Activated CD4-positive, CD25-positive, alpha-beta regulatory T cell treated with anti-CD3 and anti-CD28 coated beads, Interleukin-2, amount 50 U/mL, for 16 hours (primary cell): ENCODE measurements around the gene PDZRN3.
"Not testable (repeated sequence)": the region's sequence is repeated elsewhere in the genome, so short reads cannot be mapped to it uniquely, and the experiment has no call there.

Experiments
- DNase-seq: peaks from one replicate; pipeline ENCODE4 v3.0.0-alpha.2; 2020; ENCODE audit warnings: low read depth, low spot score

The PDZRN3 gene

DNA sequence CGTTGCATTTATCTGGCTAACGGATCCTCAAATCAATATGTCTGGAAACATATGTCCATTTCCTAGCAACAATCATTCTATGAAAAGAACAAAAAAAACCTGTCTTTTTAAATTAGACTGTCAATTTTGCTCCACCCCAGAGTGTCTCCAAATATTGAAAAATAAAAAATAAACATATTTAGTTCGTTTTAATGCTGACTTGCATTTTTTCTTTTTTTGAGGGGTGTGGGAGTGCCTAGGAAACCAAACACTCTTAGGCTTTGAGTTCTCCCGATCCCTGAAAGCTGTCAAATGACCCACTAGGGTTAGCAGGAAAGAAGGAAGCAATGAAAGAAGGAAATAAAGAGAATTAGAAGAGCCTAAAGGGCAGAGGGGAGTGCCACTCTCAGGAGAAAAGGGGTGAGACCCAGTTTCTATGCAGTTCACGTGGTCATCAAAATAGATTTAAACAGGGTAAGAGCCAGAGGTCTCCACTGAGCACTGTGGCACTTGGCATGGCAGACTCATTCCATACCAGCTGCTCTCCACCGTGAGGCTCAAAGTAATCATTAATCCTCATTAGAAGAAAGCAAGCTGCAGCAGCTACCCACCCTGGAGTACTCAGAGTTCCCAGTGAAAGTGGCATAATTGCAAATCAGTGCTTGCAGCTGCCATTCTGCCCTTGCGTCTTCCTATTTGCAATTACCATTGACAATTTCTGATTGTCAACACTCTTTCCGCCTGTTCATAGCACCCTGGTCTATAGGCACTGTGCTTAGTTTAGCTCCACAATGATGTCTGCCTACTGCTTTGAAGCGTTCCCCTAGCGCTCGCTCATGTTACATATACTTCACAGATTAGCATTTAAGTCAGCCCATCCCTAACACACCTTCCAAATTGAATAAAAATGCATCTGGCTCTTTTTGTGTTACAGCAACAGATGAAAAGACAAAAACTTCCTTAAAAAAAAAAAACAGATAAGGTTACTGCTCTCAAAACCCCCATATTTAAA is 32.3 kb downstream of the PDZRN3 start:
- DNase-seq: no peak

DNA sequence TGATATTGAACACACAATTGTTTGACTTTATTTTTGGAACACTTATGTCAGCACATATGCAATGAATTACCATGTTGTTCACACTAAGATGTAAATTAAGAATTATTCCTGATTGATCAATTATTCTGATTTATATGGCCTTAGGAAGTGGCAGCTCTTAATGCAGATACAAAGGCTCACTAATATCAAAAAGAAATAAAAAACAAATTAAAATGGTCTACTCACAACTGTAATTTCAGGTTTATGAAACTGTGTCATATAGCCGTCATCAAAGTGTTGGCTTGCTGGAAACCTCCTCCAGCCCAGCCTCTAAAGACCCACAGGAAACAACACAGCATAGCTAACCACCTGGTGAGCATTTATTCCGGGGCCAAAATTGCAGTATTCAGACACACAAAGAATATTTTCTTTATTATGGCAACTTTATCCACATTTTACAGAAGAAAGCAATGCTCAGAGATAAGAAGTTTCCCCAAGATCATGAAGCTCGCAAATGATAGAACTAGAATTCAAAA is 33.4 kb downstream of the PDZRN3 start:
- DNase-seq: no peak

DNA sequence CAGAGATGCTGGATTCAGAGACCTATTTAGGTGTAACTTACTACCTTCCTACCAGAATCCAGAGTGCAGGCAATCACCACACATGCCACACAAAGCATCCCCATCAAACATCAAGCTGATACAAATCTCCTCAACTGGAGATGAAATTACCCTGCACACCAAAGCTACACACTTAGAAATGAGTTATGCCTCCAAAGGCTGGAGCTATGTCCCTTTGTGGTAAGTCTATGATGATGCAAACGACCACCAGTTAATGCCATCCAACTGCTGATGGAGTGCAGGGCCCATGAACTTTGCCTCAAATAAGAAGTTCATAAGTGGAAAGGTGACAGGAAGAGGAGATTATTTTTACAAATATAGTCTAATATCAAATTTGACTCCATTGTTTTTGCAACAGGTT is 38.1 kb downstream of the PDZRN3 start:
- DNase-seq: no peak

DNA sequence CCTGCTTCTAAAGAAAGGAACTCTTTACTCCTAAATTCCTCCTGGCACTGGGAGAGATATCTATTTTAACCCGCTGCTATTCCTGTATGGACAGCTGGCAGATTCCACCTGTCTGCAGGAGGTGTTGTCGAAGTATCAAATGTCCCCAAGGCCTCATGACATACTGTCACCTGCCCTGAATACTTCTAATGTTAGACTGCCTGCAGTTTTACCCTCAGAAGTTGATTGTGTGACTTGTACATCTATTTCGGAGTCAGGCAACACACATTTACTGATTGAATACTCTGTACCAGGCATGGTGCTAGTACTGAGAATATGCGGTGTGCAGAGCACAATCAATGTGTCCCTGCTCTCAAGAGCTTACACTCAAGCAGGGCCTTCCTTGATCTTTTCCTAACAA is 38.6 kb downstream of the PDZRN3 start:
- DNase-seq: no peak

DNA sequence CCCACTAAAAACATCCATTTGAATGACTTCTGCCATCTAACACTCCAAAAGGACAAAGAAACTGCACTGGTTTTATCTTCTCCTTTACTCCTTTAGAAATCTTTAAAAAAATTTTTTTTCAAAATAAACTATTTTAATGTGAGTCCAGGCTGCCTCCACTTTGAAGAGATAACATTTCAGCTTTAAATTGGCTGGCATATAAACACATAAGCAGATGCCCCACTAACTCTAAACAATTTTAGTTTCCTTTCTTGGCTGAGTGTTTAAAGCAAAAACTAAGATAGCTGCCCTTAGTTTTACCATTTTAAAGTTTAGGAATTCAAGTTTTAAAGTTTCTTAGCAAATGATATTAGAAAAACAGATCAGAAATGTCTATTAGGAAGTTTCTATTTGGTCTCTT is 39.9 kb downstream of the PDZRN3 start:
- DNase-seq: no peak

DNA sequence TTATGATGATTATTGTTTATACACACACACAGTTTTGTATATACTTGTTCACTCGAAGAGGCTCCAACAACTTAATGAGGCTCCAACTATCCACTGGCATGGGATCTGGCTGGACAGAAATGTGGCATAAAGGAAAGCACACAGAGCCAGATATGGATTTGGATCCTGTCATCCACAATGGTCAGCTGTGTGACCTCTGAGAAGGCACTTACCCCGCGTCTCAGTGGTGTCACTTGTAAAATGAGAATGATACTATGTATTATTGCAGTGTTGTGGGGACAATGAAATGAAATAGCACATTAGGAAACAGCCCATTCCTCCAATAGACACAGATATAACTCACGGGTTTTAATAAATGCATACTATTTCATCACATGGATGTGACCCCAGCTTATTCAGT is 42.2 kb downstream of the PDZRN3 start:
- no peak for DNase-seq

DNA sequence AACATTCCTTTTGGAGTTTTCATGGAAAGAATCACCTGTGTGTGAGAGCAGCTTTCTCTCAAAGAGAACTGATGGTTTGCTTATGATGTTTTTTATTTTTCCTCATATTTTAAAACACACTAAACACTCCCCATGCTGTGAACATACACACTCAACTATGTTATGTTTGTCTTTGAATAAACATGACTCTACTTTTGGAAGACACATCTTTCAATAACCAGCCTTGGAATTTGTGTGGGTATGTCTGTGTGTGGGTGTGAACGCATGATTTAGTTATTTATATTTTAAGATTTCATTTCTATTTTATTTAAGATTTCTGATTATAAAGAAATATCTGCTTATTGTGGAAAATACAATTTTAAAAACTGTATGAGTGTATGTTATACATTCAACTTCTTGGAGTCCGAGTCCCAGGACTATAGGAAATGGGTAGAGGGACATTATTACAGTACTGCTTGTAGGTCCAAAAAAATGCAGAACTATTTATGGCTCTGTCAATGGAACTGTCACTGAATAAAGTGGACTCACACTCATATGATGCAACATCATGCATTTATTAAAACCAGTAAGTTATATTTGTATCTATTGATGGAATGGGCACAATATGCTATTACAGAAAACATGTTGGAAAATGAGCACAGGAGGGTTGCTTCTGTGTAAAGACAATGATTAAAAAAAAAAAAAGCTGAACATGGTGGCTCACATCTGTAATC is 43.5 kb downstream of the PDZRN3 start:
- DNase-seq: no peak

DNA sequence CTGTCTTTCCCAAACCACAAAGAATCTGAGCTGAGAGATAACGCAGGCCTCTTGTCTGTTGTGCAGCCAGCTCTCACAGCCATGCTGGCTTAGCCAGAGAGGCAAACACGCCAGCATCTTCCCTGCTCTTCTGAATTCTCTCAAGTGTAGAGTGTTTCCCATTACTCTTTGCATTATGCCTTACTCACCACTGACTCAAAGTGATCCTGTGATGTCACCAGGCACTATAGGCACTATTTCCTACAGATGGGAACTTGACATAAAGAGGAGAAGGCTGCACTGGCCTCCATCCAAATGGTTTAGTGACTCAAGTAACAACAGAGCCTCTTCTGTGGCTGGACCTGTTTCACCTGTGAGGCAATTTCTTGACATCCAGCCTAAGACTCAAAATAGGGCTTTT is 44.4 kb downstream of the PDZRN3 start:
- no peak for DNase-seq

DNA sequence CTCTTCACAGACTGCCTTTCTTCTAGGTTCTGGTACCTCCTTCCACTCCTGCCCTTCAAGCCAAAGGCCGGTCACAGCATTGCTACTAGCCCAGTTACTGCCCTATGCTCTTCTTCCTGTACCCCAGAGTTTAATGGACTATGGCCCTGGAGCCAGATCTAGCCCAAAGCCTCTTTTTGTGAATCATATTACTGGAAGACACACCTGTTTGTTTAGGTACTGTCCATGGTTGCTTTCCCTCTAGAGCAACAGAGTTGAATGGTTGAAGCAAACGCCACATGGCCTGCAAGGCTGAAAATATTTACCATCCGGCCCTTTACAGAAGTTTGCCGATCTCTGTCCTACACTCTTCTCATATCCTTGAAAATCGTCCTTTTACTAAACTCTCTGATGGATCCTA is 47.0 kb downstream of the PDZRN3 start:
- DNase-seq: no peak

DNA sequence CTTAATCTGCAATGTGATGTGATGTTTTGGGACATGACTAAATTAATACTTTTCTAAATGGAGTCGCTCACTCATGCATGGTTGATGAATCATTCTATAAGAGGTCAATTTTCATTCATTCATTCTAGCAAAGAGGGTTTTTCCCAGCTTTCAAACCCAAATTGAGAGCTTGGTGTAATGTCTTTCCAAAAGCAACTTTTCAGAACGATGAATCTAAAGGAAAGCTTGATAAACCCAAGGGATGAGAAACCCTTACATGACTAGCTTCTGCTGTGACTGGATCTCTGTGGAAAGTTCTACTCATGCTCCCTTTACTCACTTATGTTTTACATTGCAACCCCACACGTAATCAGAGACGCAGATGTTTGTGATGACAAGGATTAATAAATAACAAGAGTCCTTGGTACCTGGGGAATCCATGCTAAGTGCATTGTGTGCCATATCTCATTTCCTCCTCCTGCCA is 47.7 kb downstream of the PDZRN3 start:
- DNase-seq: no peak

DNA sequence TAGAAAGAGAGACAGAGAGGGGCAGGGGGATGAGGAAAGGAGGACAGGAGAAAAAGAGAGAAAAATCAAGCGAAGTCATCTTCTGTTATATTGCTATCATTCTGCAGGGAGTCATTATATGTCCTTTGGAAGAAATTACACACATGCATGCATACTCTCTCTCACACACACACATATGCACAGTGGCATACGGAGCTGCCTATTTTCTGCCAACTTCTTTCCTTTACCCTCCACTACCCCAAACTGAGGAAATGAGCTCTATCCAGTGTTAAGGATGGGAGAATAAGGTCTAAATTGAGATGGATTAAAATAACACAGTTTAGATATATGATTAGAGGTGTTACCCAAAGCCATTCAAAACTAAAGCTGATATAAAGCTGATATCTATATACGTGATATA is 48.8 kb downstream of the PDZRN3 start:
- no peak for DNase-seq

DNA sequence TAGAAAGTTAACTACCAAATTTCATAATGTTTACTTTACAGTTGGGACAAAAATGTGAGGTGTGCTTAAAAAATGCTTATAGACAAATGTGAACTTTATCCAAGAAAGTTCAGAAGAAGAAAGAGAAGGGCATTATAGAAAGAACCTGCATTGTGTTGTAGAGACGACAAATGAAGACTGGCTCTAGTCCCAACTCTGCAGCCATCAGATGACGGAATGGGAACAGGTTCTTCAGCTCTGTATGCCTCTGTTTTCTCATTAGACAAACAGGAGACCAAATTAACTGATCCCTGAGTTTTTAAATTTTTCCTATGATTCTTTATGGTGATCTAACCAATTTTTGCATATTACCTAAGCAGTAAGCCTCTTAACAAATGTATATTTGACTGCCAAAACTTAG is 49.2 kb downstream of the PDZRN3 start:
- DNase-seq: no peak

DNA sequence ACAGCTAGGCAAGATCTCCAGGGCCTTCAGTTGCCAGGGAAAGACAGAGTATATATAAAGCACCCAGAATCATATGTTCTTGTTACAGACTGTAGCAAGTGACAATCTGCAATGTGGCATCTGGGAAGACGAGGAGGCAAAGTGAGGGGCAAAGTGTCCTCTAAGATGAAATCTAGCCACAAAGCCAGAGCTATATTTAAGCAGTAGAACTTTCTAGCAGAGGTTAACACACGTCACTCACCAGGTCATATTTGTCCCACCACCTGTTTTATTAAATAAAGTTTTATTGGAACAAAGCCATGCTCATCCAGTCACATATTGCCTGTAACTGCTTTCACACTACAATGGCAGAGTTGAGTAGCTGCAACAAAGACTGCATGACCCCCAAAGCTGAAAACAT is 51.5 kb downstream of the PDZRN3 start:
- no peak for DNase-seq

DNA sequence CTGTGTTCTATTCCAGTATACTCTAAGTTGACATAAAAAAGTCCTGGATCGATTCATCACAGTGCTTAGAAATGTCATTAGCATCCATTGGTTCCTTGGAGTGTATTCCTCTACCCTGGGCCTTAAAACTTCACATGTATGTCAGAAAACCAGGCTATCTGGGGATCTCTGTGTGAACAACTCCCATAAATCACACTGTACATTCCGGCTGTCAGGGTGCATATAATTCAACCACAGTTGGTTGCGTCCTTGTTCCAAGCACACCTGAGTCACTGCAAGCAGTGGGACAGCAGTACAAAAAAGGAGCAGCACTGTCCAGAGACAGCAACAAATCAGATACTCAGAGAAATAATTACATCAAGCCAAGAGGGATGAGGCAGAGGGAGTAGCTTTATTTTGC is 52.4 kb downstream of the PDZRN3 start:
- DNase-seq: no peak

DNA sequence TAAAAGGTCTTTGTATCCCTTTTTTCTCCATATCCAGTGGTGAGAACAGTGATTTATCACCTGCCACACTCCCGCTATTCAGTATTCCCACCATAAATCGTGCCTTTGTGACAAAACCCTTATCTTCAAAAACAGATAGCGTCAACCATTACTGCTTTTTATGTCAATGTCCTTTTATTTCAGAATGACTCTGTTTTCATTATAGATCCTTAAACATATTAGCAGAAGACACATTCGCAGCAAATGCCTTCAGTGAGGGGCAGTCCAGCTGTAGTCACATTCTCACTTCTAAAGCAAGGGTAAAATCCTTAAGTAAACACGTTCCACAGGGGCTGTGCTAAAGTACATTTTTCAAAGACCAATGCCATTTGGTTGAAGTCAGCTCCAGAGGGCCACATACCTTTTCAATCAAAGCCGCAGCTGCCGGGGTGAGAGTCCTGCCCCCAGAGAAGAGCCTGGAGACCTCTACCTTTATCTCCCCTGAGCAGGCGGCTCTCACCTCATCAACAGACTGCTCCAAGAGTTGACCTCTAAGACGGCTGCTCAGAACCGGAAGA is 53.4 kb downstream of the PDZRN3 start:
- no peak for DNase-seq

DNA sequence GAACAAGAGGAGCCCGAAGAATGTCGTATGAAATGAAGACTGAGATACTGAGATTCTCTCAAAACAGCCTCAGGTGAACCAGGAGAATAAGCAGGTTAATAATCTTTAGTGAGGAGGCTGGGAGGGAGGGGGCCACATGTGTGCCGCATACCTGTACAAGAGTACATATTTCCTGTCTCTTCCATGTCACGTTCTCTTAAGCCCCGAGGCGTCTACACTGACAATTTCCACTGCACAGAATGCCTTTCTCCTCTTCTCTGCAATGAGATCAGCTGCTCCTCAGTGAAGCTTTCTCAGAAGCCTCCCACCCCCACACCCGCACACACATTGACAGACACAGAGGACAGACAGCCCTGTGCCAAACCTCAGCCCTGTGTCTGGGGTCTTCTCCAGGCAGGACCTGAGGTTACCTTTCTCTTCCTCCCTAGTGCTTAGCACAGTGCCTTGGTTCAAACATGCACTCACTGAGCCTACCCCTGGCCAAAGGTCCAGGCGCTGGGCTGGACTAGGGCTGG is 55.4 kb downstream of the PDZRN3 start:
- DNase-seq: no peak

DNA sequence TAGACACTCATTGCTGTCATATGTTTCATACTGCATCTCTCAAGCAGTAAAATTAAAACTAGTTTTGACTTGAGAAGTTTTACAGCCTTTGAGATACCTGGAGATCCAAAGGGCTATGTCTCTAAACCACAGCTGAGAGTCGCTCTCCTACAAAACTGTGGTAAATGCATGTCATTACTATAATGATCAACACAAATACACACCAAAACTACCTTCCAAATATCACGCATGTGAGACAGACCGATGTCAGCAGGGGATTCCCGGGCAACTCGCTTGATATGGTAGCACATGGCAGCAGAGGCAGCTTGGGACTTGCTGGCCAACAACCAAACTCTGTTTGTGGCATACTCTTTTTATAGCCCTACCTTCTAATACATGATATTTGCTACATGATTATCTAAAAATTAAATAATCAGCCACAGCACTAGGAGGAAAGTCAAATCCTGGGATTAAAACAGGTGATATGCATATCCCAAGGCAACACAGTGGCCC is 56.3 kb downstream of the PDZRN3 start:
- DNase-seq: no peak

DNA sequence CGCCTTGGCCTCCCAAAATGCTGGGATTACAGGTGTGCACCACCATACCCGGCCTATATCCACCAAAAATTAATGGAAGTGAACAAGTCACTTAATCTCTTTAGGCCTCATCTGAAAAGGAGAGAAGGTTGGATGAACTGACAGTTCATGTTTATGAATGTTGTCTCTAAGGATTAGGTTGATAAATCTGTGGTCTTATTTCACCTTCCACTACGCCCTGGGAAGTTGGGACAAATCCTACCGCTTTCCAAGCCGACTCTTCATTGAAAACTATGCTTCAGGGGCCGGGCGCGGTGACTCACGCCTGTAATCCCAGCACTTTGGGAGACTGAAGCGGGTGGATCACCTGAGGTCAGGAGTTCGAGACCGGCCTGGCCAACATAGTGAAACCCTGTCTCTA is 59.4 kb downstream of the PDZRN3 start:
- not testable (repeated sequence) for DNase-seq

DNA sequence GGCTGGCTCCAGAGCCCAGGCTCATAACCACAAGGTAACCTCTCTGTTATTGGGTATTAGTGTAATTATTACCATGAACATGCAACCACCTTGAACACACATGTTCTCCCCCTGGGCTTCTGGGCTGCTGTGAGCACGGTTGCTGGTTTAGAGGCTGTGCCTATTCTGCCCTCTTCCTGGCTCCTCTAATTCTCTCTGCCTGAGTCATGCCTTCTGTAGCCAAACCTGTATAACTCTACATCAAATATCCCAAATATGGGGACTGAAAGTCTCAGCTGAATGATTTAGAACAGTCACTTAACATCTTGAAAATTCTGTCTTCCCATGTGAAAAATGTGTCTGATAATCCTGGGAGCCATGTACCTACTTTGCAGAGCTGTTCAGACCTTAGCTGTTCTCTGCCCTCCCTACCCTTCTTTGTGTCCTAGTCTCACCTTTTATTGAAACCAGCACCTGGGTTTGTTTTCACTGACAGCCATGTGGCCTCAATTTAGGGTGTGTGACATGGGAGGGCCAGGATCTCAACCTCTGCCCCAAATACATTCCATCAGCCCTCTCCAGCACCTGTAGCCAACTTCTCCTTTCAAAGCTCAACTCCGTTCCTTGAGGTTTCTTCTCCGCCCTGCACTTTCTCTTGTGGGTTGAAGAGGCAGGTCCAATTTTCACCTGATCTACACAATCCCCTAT is 60.7 kb downstream of the PDZRN3 start:
- no peak for DNase-seq

DNA sequence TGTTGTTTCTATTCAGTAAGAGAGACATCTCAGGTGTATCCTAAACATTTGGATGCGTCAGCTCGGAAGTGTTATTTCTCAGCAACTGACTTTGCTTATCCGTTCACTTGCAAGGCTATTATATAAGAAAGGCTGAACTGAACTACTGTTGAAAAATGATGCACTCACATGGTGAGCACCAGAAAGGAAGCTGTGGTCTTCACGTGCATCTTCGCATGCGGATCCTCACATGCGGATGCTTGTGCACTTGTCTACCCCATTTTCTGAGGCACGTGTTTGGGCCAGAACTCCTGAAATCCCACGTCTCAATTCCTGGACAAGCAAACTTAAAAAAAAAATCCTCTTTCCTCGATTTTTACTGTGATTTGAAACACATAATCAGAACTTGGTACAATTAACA is 63.2 kb downstream of the PDZRN3 start:
- DNase-seq: no peak

DNA sequence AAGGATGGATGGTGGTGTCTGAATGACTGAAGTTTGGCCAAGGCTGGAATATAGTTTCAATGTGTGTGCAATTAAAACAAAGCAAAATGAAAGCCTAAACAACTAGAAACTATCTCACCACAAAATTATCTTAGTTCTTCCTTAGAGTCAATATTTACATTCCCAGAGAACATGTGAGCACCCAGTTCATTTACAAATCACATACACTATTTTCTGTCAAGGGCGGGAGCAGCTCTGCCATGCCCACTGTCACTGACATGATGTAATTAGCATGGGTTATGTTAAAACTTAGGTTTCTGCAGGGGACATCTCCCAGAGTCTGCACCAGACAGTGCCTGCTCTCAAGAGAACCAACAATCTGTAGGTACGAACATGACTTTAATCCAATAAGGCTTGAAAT is 65.0 kb downstream of the PDZRN3 start:
- no peak for DNase-seq
